GM19324 (cell line): ENCODE data around the gene LY6G6F.

Source experiments
- ATAC-seq: cut with Tn5 transposase; IDR thresholded peaks from one replicate; pipeline ENCODE4 v1.9.1; 2021; ENCODE audit warnings: mild to moderate bottlenecking, moderate library complexity; ENCODE audit not compliant: unreplicated experiment, low FRiP score

Gene LY6G6F

GRCh38 chr6:31722173-31722572 lies 15.5 kb downstream of the LY6G6F start:
- ATAC-seq = no peak

GRCh38 chr6:31723245-31723979 lies 16.7 kb downstream of the LY6G6F start, which contains the start of gene MPIG6B:
MPIG6B (plus strand) TSS chr6:31723373; CDS start chr6:31723384, 11 bp downstream.
- no peak for ATAC-seq

- ATAC-seq = no peak
Measured at GRCh38 chr6:31723980-31724691, 17.5 kb downstream of the LY6G6F start.

- ATAC-seq = no peak
Measured at GRCh38 chr6:31725502-31726350, 19.1 kb downstream of the LY6G6F start.

GRCh38 chr6:31727034-31727716 lies 20.5 kb downstream of the LY6G6F start:
- ATAC-seq = peak; percentile 48

GRCh38 chr6:31727717-31728671 lies 21.3 kb downstream of the LY6G6F start:
- ATAC-seq = no peak

GRCh38 chr6:31728767-31729514 lies 22.3 kb downstream of the LY6G6F start, which contains the start of gene DDAH2:
DDAH2 (minus strand) TSS chr6:31729299; CDS start chr6:31729161, 138 bp downstream.
- no peak for ATAC-seq

GRCh38 chr6:31729515-31729978 lies 22.9 kb downstream of the LY6G6F start:
- ATAC-seq = no peak

GRCh38 chr6:31729979-31730630 lies 23.4 kb downstream of the LY6G6F start:
- ATAC-seq = no peak

GRCh38 chr6:31730631-31731086 lies 24.0 kb downstream of the LY6G6F start:
- no peak for ATAC-seq

- no peak for ATAC-seq
Measured at GRCh38 chr6:31732029-31732428, 25.4 kb downstream of the LY6G6F start.

- no peak for ATAC-seq
Measured at GRCh38 chr6:31733734-31734133, 27.1 kb downstream of the LY6G6F start.

GRCh38 chr6:31734247-31734820 lies 27.7 kb downstream of the LY6G6F start:
- ATAC-seq = no peak

GRCh38 chr6:31734821-31735406 lies 28.2 kb downstream of the LY6G6F start:
- no peak for ATAC-seq

GRCh38 chr6:31736021-31736767 lies 29.5 kb downstream of the LY6G6F start, which contains the start of gene CLIC1:
CLIC1 (minus strand) TSS chr6:31736530; CDS start chr6:31736300, 230 bp downstream.
- ATAC-seq = no peak

GRCh38 chr6:31736768-31737314 lies 30.2 kb downstream of the LY6G6F start:
- no peak for ATAC-seq
